ENCODE results near the gene DRAM2.
"Not testable (repeated sequence)": the region's sequence is repeated elsewhere in the genome, so short reads cannot be mapped to it uniquely, and the experiment has no call there.

Gene DRAM2

DNA sequence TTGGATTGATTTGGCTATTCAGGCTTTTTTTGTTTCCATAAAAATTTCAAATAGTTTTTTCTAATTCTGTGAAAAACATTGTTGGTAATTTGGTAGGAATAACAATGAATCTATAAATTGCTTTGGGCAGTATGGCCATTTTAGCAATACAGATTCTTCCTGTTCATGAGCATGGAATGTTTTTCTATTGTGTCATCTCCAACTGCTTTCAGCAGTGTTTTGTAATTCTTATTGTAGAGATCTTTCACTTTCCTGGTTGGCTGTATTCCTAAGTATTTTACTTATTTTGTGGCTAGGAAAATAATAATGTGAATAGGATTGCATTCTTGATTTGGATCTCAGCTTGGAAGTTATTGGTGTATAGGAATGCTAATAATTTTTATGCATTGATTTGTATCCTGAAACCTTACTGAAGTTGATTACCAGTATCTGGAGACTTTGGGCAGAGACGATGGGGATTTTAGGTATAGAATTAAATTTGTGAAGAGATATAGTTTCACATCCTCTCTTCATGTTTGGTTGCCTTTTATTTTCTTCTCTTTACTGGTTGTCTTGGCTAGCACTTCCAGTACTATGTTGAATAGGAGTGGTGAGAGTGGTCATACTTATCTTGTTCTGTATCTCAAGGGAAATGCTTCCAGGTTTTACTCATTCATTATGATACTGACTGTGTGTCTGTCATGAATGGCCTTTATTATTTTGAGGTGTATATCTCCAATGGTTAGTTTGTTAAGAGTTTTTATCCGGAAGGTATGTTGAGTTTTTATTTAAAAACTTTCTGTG is 57.3 kb downstream of the DRAM2 start:
- DNase-seq (ENCODE audit: low spot score) = no peak
- FAIRE-seq = no peak

DNA sequence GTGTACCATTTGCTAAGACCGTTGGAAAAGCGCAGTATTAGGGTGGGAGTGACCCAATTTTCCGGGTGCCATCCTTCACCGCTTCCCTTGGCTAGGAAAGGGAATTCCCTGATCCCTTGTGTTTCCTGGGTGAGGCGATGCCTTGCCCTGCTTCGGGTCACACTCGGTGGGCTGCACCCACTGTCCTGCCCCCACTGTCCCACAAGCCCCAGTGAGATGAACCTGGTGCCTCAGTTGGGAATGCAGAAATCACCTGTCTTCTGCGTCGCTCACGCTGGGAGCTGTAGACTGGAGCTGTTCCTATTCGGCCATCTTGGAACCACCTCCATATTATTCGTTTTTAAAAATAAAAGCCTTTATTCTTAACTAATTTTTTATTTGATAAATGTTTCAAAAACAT is 60.6 kb downstream of the DRAM2 start:
- DNase-seq (ENCODE audit: low spot score); FAIRE-seq: not testable (repeated sequence)

DNA sequence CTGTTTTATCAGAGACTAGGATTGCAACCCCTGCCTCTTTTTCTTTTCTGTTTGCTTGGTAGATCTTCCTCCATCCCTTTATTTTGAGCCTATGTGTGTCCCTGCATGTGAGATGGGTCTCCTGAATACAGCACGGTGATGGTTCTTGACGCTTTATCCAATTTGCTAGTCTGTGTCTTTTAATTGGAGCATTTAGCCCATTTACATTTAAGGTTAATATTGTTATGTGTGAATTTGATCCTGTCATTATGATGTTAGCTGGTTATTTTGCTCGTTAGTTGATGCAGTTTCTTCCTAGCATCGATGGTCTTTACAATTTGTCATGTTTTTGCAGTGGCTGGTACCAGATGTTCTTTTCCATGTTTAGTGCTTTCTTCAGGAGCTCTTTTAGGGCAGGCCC is 62.6 kb downstream of the DRAM2 start:
- not testable (repeated sequence) for DNase-seq (ENCODE audit: low spot score); FAIRE-seq

Measured in RCC 7860 (cell line).